ENCODE results near the gene NMNAT2.
"Not testable (repeated sequence)": the region's sequence is repeated elsewhere in the genome, so short reads cannot be mapped to it uniquely, and the experiment has no call there.

The NMNAT2 gene

DNA sequence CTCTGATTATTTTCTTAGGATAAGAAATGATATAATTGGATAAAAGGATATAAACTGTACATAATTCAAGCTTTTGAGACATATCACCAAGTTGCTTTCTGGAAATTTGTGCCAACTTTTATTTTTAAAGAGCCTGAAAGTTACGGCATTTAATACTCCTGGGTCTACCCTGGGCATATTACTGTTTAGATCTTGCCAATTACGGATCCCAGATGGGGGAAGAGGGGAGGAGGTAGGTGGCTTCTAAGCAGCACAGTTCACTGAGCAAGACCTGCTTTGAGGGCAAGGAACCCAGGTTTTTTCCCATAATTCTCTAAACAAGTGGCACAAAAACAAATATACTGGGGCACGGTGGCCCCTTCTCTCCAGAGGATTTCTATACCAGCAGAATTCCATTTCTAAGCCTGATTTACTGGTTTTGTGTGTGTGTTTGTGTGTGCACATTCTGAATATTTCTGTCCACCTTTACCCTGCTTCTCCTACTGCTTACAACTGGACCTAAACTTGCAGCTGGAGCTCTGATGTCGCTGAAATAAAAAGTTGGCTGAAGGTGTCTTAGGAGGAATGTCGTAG, 155.5 kb downstream of the NMNAT2 start:
- no peak for DNase-seq (ENCODE audit: low spot score)

DNA sequence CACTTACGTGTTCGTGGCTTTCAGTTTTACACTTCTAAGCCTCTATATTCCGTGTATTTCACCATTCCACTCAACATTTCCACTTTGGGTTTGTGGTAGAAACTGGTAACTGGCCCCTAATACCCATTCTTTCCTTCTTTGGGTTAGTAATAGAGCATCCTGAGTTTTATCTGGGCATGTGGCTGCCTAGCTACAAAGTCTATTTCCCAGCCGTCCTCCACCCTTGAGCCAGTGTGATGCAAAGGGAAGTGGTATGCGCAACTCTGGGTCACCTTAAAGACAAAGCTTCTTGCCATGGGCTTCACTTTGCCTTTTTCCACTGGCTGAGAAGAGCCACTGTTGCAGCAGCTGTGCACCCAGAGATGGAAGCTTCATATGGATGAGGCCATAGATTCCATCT, 158.3 kb downstream of the NMNAT2 start:
- DNase-seq (ENCODE audit: low spot score), result no peak

DNA sequence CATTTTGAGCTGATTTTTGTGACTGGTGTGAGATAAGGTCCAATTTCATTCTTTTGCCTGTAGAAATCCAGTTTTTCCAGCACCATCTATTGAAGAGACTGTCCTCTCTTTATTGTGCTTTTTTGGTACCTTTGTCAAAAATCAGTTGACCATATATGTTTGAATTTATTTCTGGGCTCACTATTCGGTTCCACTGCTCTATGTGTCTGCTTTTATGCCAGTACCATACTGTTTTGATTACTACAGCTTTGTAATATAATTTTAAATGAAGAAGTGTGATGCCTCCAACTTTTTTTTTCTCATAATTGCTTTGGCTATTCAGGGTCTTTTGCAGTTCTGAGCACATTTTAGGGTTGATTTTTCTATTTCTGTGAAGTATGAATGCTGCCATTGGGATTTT, 163.1 kb downstream of the NMNAT2 start:
- DNase-seq (ENCODE audit: low spot score), result no peak

DNA sequence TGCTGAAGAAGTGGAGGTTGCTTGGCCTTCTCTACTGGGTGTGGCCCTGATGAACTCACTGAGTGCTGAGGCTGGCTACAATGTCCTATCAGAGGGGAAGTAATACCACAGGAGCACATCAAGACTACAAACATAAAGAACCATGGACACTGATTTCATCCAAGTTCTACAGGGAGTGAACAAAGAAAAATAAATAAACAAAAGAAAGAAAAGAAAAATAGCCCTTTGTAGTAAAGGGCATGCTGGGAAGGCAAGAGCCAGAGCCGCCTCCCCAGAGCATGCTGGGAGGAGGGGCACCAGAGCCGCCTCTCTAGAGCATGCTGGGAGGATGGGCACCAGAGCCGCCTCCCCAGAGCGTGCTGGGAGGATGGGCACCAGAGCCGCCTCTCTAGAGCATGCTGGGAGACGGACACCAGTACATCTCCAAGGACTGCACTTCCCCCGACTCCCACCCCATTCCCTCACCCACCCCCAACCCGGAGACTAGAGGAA, 166.2 kb downstream of the NMNAT2 start:
- DNase-seq (ENCODE audit: low spot score), result no peak

DNA sequence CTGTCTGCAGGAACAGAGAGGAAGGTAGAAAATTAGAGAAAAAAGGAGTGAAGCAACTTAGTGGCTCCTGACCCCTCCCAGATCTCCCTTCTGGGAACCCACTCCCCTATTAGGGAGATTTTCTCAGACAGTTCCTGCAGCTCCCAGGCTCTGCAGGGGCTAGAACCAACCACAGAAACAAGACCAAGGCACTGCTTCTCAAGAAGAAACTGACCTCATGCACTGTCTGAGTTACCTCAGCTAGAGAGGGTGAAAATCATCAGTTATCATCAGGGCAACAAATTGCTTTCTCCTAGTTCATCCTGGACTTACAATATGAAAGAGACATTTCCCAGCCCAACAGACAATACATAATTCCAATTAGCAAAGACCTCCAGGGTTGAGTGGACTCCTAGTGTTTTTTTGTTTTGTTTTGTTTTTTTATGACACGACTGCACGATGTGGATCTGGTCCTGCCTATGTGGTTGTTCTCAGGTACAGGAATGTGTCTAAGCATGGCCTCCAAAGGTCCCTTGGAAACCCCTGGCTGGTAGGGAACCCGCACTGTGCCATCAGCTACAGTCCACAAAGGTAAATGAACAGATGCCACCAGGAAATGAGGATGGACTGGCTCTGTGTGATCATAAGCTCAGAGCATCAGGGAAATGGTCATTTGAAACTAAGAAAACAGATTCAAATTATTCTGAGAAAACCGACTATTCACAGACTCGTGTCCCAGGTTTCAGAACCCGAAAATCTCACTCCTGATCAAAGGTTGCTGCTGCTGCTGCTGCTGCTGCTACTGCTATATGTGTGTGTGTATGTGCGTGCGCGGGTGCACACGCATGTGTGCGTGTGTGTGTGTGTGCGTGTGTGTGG, 166.8 kb downstream of the NMNAT2 start:
- no peak for DNase-seq (ENCODE audit: low spot score)

DNA sequence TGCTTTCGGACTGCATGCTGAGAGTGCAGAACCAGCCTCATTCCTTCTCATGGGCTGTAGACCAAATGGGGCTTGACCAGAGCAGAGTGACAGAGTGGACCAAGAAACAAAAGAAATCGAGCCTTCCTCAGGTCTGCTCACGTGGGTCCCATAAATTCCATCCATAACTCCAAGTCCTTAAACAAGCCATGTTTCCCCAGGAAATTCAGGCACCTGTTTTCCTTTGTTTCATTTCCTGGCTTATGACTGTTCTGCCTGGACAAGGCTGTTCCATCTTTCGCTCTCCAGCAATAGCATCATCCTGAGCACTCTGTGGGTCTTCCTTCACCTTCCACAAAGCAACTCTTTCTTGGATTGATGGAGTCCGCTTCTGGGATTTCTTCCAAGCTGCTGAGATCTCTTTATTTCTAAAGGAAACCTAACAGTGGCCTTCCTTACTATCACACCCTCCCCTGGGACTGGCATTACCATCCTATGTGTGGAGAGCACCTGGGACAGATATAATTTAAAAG, 168.2 kb downstream of the NMNAT2 start:
- no peak for DNase-seq (ENCODE audit: low spot score)

DNA sequence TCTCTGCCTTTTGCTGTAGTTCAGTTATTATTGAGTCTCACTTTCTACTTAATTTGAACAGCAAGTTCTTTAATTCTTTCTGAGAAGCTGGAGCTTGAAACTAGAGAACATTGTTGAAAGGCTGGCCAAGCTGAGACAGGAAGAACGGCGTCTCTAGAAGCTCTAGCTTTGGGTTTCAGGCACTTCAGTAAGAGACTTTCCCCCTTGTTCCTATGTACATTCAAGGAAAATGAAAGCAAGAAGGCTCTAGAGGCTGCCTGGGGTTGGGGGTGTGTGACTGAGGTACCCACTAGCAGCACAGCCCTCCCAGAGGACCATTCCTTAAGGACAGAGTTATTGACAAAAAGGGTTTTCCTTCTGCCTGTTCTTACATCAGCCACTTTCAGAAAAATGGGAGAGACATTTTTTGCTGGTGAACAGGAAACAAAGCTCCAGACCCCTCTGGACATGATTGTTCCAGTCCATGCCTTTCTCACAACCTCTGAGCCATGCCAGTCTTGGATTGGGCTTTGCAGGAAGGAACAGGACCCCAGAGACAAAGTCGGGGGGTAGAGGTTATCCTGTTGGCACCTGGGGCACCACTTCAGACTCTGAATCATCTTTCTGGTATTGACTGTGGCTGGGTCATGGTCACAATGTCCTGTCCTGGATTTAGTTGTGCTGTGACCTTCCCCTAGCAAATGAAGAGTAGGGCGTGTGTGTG, 169.0 kb downstream of the NMNAT2 start:
- no peak for DNase-seq (ENCODE audit: low spot score)

DNA sequence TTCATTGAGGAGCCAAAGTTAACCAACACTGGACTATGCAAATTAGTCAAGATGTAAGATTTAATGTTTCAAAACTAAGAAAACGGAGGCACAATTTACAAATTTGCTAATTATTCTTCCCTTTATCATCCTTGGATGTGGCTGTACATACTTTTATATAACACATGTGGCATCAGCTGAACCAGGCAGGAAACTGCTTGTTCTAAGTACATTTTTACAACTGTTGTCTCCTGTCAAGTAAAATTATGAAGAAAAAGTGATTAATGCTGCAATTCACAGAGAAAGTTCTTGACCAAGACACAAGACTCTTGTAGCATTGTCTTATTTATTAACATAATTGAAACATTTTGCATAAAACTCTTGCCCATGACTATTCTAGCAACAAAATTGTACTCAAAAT, 170.2 kb downstream of the NMNAT2 start:
- DNase-seq (ENCODE audit: low spot score), result no peak

DNA sequence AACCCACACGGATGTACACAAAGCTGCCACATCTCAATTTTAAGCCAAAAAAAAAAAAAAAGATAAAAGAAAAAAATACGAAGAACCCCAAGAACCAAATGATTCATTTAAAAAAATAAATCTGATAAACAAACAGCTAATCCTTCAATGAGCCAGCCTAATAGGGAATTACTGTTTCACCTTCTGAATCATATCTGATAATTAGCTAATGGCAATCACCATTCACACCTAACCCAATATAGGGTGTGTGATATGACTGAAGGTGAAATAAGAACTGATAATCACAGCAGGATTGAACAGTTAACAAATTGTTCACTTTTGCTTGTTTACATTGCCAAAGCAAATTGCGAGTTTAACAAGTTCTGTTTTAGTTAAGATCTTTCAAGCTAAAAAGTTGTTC, 170.7 kb downstream of the NMNAT2 start:
- no peak for DNase-seq (ENCODE audit: low spot score)

DNA sequence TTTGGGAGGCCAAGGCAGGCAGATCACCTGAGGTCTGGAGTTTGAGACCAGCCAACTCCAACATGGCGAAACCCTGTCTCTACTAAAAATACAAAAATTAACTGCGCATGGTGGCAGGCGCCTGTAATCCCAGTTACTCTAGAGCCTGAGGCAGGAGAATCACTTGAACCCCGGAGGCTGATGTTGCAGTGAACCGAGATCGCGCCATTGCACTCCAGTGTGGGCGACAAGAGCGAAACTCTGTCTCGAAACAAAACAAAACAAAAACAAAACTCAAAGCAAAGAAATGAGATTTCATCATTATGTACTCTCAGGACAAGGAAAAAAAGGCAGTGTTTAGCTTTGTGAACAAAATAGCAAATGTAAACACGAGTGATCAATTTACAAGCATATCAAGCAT, 171.1 kb downstream of the NMNAT2 start:
- no peak for DNase-seq (ENCODE audit: low spot score)

DNA sequence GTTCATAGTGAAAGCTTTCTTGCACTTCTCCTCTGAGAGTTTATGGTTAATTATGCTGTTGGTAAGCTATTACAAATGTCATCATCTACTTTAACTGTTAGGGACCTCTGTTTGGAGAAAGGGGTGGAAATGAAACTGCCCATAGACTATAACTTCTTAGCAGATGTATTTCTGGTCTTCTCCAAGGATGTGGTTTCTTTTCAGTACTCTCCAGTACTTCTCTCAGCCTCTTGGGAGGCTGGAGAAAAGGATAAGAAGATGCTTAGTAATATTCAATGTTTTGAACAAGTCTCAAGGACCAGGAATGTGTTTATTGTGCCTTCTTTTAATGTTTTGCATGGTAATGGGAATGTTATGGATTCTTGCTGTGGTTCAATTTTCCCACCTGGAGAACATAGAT, 171.7 kb downstream of the NMNAT2 start:
- no peak for DNase-seq (ENCODE audit: low spot score)

DNA sequence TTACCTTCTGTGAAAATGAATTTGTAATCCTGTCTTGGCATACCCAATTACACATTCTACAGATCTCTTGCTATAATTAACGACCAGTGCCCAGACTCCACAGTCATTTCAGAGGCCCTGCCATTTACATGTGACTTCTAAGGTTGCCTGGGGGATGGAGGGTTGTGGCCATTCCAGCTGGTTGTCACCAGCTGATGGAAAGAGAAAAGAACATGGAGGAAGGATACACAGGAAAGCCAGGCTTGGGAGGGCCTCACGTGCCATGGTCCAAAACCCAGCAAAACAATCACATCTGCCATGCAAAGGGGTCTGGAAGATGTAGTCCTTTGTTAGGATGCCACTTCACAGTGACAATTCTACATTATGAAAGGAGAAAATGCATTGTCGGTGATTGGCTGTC, 172.8 kb downstream of the NMNAT2 start:
- DNase-seq (ENCODE audit: low spot score), result no peak

DNA sequence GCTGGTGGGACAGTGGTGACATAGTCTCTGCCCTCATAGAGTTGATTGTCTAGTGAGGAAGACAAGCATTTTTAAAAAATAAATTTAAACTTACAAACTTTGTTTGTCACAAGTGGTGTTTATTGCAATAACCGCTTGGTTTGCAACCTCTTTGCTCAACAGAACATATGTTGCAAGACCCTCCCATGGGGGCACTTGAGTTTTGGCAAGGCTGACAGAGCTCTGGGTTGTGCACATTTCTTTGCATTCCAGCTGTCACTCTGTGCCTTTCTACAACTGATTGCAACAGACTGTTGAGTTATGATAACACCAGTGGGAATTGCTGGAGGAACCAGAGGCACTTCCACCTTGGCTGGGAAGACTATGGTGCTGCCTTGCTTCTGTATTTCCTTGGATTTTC, 173.7 kb downstream of the NMNAT2 start:
- DNase-seq (ENCODE audit: low spot score), result no peak

DNA sequence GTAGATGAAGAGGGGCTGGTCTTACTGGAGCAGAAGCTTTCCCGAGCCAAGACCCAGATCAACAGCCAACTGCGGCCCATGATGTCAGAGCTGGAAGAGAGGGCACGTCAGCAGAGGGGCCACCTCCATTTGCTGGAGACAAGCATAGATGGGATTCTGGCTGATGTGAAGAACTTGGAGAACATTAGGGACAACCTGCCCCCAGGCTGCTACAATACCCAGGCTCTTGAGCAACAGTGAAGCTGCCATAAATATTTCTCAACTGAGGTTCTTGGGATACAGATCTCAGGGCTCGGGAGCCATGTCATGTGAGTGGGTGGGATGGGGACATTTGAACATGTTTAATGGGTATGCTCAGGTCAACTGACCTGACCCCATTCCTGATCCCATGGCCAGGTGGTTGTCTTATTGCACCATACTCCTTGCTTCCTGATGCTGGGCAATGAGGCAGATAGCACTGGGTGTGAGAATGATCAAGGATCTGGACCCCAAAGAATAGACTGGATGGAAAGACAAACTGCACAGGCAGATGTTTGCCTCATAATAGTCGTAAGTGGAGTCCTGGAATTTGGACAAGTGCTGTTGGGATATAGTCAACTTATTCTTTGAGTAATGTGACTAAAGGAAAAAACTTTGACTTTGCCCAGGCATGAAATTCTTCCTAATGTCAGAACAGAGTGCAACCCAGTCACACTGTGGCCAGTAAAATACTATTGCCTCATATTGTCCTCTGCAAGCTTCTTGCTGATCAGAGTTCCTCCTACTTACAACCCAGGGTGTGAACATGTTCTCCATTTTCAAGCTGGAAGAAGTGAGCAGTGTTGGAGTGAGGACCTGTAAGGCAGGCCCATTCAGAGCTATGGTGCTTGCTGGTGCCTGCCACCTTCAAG, 174.8 kb downstream of the NMNAT2 start:
- DNase-seq (ENCODE audit: low spot score), result no peak

DNA sequence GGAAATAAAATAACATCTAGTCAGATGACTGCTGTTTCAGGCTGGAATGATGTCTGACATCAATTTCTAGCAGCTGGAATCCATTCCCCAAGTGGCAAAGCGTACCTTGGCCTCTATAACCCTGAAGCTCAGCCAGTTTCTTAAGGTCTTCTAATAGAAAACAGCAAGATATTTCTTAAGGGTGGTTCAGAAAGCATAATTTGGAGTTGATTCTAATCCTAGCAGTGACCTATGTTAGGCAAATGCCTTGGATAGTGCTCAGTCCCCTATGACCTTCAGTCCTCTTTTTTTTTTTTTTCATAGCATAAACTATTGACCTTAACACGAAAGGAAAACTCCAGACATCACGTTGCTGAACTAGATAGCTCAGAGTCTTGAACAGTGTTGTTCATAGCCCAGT, 175.6 kb downstream of the NMNAT2 start:
- no peak for DNase-seq (ENCODE audit: low spot score)

DNA sequence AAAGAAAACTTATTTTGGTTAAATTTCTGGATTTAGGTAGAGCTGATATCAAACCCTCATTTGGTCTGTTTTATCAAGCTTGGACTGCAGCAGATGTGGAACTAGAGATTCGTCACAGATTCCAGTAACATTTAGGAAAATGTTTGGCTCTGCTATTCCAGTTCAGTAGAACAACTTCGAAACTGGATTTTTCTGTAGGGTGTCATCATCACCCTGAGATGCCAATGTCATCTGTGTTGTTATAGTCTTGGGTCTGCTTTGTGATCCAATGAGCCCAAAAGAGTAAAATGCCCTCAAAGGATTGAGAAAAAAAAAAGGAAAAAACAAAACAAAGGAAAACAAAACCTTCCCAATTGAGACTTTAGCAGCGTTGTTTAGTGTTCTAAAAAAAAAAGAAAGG, 176.7 kb downstream of the NMNAT2 start:
- no peak for DNase-seq (ENCODE audit: low spot score)

DNA sequence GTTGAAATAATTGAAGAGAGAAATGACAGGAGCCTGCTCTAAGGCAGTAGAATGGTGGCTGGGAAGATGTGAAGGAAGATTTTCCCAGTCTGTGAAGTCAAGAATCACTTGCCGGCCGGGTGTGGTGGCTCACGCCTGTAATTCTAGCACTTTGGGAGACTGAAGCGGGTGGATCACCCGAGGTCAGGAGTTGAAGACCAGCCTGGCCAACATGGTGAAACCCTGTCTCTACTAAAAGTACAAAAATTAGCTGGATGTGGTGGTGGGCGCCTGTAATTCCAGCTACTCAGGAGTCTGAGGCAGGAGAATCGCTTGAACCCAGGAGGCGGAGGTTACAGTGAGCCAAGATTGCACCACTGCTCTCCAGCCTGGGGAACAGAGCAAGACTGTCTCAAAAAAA, 177.3 kb downstream of the NMNAT2 start:
- not testable (repeated sequence) for DNase-seq (ENCODE audit: low spot score)

DNA sequence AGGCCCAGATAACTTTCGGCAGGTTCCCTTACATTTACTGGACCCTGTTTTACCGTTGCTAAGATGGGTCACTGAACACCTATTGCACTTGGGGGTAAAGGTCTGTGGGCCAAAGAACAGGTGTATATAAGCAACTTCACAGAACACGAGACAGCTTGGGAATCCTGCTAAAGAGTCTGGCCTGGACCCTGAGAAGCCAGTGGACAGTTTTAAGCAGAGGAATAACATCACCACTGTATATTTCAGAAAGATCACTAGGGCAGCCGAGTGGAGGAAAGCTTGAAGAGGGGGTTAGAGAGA, 177.7 kb downstream of the NMNAT2 start:
- no peak for DNase-seq (ENCODE audit: low spot score)

DNA sequence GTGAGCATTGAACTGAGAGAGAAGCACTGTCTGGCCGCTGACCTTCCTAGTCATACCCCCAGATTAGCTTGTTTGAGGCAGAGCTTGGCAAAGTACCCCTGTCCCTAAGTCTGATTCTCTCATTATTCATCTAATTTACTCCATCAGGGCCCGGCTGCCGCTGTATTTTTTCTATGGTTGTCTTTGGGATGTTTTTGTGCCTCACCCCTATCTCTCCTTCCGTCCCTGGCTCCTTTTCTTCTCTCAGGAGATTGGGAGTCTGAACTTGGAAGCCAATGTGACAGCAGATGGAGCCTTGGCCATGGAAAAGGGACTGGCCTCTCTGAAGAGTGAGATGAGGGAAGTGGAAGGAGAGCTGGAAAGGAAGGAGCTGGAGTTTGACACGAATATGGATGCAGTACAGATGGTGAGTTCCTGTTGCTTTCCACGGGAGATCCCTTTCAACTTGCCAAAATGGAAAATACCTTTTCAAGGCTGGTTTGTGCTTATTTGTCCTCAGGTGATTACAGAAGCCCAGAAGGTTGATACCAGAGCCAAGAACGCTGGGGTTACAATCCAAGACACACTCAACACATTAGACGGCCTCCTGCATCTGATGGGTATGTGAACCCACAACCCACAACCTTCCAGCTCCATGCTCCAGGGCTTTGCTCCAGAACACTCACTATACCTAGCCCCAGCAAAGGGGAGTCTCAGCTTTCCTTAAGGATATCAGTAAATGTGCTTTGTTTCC, 178.2 kb downstream of the NMNAT2 start:
- DNase-seq (ENCODE audit: low spot score), result no peak

DNA sequence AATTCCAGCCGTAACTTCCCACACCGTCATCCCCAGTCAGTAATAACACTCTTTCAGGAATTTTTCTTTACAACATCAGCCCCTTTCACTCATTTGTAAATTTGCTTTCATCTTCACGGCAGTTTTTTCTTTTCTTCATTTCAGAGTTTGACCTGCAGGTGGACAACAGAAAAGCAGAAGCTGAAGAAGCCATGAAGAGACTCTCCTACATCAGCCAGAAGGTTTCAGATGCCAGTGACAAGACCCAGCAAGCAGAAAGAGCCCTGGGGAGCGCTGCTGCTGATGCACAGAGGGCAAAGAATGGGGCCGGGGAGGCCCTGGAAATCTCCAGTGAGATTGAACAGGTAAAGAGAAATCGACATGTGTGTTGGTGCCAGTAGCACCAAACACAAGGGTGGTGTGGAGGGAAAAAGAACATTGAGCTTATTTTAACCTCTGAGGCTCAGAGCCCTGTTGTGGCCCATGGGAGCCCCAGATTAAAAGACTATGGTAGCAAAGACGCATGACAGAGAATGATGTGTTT, 178.9 kb downstream of the NMNAT2 start:
- DNase-seq (ENCODE audit: low spot score), result no peak

DNA sequence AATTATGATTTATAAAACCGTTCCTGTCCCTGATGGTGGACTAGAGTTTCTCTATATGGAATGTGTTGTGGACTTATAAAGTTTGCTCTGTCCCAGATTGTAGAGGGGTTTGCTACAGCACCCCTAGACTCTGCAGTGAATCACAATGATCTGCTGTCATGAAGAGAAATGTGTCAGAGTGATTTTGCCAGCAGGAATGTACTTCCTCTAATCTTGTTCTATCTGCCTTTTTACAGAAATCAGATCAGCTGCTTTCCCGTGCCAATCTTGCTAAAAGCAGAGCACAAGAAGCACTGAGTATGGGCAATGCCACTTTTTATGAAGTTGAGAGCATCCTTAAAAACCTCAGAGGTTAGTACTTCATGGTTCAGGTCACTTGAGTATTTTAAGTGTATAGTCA, 180.1 kb downstream of the NMNAT2 start:
- no peak for DNase-seq (ENCODE audit: low spot score)

All from iPS-NIHi11 (cell line).